HG03460 (cell line): ENCODE data around the gene ERVMER34-1.

Experiments used
- ATAC-seq: cut with Tn5 transposase; IDR thresholded peaks from one replicate; pipeline ENCODE4 v1.9.1; 2021; ENCODE audit not compliant: unreplicated experiment

Gene ERVMER34-1

DNA sequence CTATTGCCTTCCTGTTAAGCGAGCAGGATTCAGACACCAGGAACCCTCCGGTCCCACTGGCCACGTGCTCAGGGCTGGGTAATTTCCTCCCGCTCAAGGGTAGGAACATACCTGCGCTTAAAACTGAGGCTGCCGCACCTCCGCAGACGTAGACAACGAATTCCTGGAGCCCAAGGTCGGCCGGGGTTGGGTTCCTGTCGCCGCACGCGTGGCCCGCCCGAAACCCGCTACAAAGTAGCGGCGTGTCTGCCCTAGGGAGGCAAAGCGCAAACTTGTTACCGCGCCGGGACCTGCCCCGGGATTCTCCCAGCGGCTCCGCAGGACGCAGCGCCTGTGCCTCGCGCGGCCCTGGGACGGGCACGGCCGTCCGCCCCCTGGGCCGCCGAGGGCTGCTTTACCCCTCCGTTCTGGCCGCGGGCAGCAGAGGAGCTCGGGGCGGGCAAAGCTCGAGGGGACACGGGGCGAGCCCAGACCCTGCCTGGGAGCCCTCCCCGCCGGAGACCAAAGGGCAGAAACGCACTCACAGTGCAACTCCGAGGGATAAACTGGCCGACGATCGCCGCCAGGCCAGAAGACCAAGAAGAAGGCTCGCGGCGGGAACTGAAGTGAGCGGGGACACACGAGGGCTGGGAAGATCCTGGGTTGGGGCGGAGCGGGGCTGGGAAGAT lies at the start of gene ERVMER34-1:
Gene ERVMER34-1, minus strand, starts transcription at position 607 of the 668 bp plus-strand sequence. CDS start 5,905 bp downstream, outside the sequence.
- ATAC-seq, result no peak

- no peak for ATAC-seq
These were observed 48.6 kb upstream of the ERVMER34-1 start for GRCh38 chr4:52799813-52800212.

- no peak for ATAC-seq
These were observed 44.3 kb upstream of the ERVMER34-1 start for GRCh38 chr4:52795533-52795932.

DNA sequence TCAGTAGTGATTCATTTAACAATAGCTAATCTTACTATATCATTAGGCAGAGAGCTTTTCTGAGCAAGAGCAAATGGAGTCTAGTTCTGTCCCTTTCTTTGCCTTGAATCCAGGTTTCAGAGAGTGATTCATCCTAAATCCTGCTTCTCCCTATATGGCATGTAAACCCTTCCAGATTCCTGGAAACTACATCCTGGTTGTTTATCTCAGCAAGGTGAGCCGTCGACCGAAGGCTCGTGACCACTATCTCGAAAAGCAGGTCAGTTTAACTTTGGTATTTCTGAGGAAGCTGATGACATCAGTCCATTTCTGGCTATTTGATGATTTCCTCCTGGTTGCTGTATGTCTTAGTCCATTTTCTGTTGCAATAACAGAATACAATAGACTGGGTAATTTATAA lies 40.7 kb upstream of the ERVMER34-1 start:
- ATAC-seq, result no peak

DNA sequence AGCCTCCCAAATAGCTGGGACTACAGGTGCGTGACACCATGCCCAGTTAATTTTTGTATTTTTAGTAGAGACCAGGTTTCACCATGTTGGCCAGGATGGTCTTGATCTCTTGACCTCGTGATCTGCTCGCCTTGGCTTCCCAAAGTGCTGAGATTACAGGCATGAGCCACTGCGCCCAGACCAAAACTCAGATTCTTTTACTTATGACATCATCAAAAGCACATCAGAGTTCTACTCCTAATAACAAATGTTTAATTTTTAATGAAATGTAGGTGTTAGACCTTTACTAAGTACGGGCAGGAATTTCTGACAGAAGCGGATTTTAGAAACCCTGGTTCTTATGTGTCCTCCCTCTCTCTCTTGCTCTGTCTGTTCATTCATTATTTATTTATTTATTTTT lies 38.5 kb upstream of the ERVMER34-1 start:
- ATAC-seq, result no peak

DNA sequence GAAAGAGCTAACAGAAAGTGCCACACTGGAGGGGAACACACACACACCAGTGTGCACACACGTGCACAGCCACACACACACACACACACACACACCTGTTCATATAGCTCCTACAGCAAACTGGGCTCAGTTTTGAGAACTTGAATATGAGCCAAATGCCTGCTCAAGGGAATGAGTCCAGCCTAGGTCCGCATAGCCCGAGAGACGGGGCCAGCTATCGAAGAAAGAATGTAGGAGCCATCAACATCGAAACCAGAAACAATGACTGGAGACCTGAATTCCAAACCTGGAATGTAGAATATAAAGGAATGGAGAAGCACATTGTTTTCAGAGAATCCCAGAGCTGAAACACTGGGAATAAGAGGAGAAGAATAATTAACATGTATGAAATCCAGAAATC lies 37.6 kb upstream of the ERVMER34-1 start:
- ATAC-seq, result no peak

- ATAC-seq, result no peak
These were observed 31.8 kb upstream of the ERVMER34-1 start for GRCh38 chr4:52783069-52783468.

- no peak for ATAC-seq
These were observed 29.6 kb upstream of the ERVMER34-1 start for GRCh38 chr4:52780617-52781354.

- no peak for ATAC-seq
These were observed 29.0 kb upstream of the ERVMER34-1 start for GRCh38 chr4:52780206-52780605.

- no peak for ATAC-seq
These were observed 9.0 kb upstream of the ERVMER34-1 start for GRCh38 chr4:52760256-52760655.

DNA sequence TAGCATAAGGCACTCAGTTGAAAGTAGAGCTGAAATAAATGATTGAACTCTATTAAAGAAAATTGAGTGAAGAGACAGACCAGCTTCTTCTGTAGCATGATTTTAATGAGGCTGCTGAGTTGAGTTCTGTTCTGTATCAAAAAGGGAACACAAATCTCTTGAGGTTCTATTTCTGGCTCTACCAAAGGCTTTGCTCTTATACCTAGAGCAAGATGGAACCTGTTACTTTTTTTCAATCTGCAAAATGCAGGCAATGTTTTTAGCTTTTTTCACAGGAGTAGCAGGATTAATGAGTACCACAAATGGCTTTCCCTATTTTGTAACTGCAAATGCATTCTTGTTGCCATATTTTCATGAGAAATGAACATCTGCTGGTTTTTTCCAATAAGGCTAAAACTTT lies 4.2 kb upstream of the ERVMER34-1 start:
- ATAC-seq, result no peak

DNA sequence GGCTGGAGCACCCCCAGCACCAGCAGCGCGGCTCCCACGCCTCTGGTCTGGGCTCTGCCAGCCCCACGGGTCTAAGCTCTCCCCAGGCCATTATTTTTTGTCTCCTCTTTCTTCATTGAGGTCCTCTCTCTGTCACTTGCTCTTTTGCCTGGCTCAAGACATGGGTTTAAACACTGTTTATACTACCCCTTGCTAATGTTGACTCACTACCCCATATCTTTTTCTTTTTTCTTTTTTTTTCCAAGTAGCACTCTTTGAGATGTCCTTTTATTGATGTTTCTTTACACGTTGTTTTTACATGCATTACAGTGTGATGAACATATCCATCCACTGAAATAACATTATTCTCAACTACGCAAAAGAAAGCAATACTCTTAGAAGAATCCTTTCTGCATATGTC lies 1.7 kb upstream of the ERVMER34-1 start:
- no peak for ATAC-seq

- no peak for ATAC-seq
These were observed 274 bp upstream of the ERVMER34-1 start for GRCh38 chr4:52751487-52751911.

GRCh38 chr4:52750213-52750612 lies 1.0 kb downstream of the ERVMER34-1 start:
- ATAC-seq, result no peak

- no peak for ATAC-seq
These were observed 2.8 kb downstream of the ERVMER34-1 start for GRCh38 chr4:52748432-52748831.

DNA sequence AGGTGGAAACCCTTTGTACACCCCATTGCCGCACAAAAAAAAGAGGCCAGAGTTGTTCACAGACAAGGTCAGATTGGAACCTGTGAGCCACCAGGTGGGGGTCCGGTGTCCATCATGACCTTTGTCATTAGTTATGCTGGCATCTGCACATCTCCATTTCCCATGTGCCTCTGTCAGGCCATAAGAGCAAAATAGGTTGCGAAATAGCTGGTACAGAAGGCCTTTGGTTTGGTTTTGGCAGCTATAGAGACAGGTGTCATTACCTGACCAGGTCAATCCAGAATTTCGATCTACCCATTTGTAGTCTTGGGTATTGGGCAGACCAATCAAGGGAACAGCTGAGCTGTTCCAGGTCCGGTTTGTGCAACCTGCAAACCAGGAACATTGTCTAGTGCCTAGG lies 6.6 kb downstream of the ERVMER34-1 start:
- no peak for ATAC-seq

DNA sequence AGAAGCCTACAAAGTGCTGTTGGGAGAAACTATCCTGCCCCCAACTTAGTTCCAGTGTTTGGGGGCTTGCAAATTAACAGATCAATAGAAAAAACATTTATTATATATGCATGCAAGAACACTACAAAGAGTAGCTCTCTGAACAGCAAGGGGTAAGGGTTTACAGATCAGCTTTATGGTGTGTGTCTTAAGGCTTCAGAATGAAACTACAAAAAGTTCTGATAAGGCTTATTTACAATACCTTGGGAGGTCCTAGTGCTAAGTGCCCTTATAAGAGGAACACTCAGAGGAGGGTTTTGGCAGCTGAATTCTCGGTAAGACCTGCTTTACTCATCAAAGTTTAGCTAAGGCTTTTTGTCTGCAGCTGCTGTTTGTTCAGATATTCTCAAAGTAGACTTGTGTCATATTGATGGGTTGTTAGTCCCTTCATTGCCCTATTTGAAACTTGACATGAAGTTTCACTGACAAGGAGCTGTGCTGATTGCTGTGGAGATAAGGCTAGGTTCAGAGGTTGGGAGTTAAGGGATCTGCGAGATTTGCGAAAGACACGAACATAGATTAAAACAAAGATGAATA lies 7.7 kb downstream of the ERVMER34-1 start:
- ATAC-seq, result no peak

DNA sequence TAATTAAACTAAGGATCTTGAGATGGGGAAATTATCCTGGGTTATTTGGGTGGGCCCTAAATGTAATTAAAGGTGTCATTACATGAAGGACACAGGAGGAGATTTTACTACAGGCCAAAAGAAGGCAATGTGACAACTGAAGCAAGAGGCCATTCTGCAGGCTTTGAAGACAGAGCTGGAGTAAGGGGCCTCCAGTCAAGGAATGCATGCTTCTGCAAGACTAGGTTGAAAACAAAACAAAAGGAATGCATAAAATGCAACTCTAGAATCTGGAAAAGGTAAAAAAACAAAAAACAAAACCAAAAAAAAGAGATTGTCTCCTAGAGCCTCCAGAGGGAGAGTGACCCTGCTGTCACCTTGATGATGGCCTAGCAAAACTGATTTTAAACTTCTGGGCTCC lies 21.6 kb downstream of the ERVMER34-1 start:
- no peak for ATAC-seq

DNA sequence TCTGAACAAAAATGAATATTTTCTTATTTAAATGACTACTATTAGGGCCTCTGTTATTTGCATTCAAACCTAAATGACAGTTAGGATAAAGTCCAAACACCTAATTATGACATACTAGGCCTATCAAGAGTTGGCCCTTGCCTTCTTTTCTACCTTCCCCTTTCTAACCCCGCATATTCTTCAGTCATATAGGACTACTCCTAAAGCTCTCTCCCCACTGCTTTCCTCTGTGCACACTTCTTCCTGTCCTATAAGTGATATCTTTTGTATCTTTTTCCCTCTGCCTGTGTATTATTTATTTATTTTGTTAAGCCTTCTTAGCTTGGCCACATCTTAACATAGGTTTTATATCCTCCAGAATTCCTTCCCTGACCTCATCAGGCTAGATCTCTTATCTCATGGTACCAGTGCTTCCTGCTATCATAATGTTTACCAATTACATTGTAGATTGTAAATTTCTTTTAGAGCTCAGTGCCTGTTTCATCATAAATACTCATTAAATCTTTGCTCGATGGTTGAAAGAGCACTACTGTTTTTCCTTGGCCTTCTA lies 22.5 kb downstream of the ERVMER34-1 start:
- ATAC-seq, result no peak

GRCh38 chr4:52726826-52727580 lies 24.2 kb downstream of the ERVMER34-1 start:
- ATAC-seq, result no peak
